ENCODE data around the gene NAPG.
A peak's percentile ranks its signal among the peaks of the same experiment; 100 is the strongest.

NAPG gene

DNA sequence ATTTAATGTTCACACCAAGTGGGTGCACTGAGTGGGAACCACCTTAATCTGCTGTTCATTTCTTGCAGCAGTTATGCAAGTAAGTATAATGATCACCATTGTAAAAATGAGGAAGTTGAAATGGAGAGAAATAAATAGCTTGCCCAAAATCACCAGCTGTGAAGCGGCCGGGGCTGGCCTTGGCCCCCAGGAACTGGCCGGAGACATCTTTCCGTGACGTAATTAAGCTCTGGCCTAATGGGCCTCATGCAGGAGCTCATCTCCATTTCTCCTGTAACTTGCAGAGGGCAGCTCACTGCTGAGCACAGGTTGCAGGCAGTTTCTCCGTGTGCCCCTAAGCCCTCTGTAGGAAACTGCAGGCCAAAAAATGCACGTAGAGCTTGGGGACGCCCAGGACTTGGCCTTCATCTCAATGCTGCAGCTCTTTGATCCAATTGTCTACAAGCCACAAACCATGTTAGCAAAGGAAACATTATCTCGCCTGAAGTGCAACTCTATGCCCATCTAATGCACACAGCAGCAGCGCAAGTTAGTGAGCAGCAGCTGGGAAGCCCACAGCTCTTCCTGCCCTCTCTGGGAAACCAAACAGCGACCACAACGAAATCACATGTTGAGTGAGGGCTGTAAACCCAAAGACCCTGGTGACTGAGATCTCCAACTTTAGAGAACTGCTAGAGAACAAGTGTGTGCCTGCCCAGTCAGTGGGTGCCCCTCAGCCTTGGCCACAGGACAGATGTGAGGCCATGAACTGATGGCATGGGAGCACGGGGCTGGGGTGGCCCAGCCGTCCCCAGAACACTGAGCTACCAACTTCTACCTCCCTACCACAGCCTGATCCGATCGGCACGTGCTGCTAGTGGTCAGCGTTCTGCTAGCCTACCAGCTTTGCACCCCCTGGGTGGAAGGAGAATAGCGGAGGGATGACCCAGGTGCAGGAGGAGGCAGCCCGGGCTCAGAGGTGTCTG, 42.6 kb upstream of the NAPG start:
- peak; percentile 35 to 43 for DNase-seq (ENCODE audit: low read depth in 1 of 2, low spot score in 1 of 2)
- Histone ChIP-seq H3K27ac (replicated peaks) (no peak overlapping the region), H3K4me3 (replicated peaks; ENCODE audit: insufficient read depth, low read length) (no peak overlapping the region), H3K27me3 (ENCODE audit: insufficient read depth, poor library complexity, severe bottlenecking) (no peaks in the 10 kb centered on the region)
- TF ChIP-seq, protein P1, sequence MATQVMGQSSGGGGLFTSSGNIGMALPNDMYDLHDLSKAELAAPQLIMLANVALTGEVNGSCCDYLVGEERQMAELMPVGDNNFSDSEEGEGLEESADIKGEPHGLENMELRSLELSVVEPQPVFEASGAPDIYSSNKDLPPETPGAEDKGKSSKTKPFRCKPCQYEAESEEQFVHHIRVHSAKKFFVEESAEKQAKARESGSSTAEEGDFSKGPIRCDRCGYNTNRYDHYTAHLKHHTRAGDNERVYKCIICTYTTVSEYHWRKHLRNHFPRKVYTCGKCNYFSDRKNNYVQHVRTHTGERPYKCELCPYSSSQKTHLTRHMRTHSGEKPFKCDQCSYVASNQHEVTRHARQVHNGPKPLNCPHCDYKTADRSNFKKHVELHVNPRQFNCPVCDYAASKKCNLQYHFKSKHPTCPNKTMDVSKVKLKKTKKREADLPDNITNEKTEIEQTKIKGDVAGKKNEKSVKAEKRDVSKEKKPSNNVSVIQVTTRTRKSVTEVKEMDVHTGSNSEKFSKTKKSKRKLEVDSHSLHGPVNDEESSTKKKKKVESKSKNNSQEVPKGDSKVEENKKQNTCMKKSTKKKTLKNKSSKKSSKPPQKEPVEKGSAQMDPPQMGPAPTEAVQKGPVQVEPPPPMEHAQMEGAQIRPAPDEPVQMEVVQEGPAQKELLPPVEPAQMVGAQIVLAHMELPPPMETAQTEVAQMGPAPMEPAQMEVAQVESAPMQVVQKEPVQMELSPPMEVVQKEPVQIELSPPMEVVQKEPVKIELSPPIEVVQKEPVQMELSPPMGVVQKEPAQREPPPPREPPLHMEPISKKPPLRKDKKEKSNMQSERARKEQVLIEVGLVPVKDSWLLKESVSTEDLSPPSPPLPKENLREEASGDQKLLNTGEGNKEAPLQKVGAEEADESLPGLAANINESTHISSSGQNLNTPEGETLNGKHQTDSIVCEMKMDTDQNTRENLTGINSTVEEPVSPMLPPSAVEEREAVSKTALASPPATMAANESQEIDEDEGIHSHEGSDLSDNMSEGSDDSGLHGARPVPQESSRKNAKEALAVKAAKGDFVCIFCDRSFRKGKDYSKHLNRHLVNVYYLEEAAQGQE (IDR thresholded peaks at IDR 0.05; ENCODE audit: insufficient replicate concordance, low read depth), result no peak
- TF ChIP-seq GABPA (IDR thresholded peaks at IDR 0.05; ENCODE audit: low read depth), result no peak
- no peak for TF ChIP-seq POLR2AphosphoS5 (IDR thresholded peaks at IDR 0.05; ENCODE audit: low read depth)
- TF ChIP-seq, protein P2, sequence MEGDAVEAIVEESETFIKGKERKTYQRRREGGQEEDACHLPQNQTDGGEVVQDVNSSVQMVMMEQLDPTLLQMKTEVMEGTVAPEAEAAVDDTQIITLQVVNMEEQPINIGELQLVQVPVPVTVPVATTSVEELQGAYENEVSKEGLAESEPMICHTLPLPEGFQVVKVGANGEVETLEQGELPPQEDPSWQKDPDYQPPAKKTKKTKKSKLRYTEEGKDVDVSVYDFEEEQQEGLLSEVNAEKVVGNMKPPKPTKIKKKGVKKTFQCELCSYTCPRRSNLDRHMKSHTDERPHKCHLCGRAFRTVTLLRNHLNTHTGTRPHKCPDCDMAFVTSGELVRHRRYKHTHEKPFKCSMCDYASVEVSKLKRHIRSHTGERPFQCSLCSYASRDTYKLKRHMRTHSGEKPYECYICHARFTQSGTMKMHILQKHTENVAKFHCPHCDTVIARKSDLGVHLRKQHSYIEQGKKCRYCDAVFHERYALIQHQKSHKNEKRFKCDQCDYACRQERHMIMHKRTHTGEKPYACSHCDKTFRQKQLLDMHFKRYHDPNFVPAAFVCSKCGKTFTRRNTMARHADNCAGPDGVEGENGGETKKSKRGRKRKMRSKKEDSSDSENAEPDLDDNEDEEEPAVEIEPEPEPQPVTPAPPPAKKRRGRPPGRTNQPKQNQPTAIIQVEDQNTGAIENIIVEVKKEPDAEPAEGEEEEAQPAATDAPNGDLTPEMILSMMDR (IDR thresholded peaks at IDR 0.05; ENCODE audit: insufficient read depth, low read length), result no peak
- TF ChIP-seq SPI1 (IDR thresholded peaks at IDR 0.05; ENCODE audit: borderline replicate concordance, low read depth), result peak; percentile 63; the same call in 1 of the 2 replicates

DNA sequence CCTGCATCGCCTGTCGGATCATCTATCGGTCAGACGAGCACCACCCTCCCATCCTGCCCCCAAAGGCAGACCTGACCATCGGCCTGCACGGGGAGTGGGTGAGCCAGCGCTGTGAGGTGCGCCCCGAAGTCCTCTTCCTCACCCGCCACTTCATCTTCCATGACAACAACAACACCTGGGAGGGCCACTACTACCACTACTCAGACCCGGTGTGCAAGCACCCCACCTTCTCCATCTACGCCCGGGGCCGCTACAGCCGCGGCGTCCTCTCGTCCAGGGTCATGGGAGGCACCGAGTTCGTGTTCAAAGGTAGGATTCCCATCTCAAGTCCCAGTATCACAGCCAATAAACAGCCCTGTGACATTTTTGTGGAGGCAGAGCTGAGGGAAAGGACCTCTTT, 40.4 kb upstream of the NAPG start:
- Histone ChIP-seq H3K4me3 (replicated peaks; ENCODE audit: insufficient read depth, low read length) (no peak overlapping the region), H3K27me3 (ENCODE audit: insufficient read depth, poor library complexity, severe bottlenecking) (no peaks in the 10 kb centered on the region), H3K27ac (replicated peaks) (no peak overlapping the region)
- DNase-seq (ENCODE audit: low read depth in 1 of 2, low spot score in 1 of 2), result no peak
- TF ChIP-seq GABPA (IDR thresholded peaks at IDR 0.05; ENCODE audit: low read depth), result no peak
- TF ChIP-seq, protein P1 (IDR thresholded peaks at IDR 0.05; ENCODE audit: insufficient replicate concordance, low read depth), result no peak
- no peak for TF ChIP-seq POLR2AphosphoS5 (IDR thresholded peaks at IDR 0.05; ENCODE audit: low read depth)
- TF ChIP-seq, protein P2 (IDR thresholded peaks at IDR 0.05; ENCODE audit: insufficient read depth, low read length), result no peak
- no peak for TF ChIP-seq SPI1 (IDR thresholded peaks at IDR 0.05; ENCODE audit: borderline replicate concordance, low read depth)

DNA sequence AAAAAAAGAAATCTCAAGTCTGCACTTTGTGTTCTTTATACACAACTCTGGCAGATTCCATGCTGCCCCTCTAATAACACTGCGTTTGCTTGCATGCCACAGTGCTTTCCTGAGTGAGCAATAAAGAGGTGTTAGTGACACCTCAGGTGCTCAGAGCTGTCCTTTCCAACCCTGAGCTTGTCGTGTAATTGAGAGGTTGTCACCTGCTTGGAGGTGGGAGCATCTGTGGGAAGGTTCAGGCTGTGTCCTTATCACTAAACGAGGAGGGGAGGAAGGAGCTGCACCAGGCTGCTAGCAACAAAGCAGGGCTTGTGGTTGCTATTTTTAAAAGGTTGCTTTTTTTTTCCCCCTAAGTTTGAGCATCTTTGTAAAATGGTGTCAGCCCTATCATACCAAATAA, 39.5 kb upstream of the NAPG start:
- H3K27ac ChIP-seq (replicated peaks), result no peak overlapping the region
- H3K4me3 ChIP-seq (replicated peaks; ENCODE audit: insufficient read depth, low read length), result no peak overlapping the region
- H3K27me3 ChIP-seq (ENCODE audit: insufficient read depth, poor library complexity, severe bottlenecking), result no peaks in the 10 kb centered on the region
- no peak for DNase-seq (ENCODE audit: low read depth in 1 of 2, low spot score in 1 of 2)
- TF ChIP-seq SPI1 (IDR thresholded peaks at IDR 0.05; ENCODE audit: borderline replicate concordance, low read depth) (no peak), GABPA (IDR thresholded peaks at IDR 0.05; ENCODE audit: low read depth) (no peak), POLR2AphosphoS5 (IDR thresholded peaks at IDR 0.05; ENCODE audit: low read depth) (no peak)
- TF ChIP-seq, protein P2 (IDR thresholded peaks at IDR 0.05; ENCODE audit: insufficient read depth, low read length), result no peak
- TF ChIP-seq, protein P1 (IDR thresholded peaks at IDR 0.05; ENCODE audit: insufficient replicate concordance, low read depth), result no peak
